Measurements from ENCODE around the gene SRSF9. TPM values are rescaled to one million over a fixed set of nuclear protein-coding genes. Genes with fewer than 3 reads are reported as not detected.
A peak's percentile ranks its signal among the peaks of the same experiment; 100 is the strongest.

Gene SRSF9
- total RNA-seq, 1 donor from 2014 or later: 151 TPM

- Mint-ChIP-seq H3K27ac (ENCODE audit: unreplicated experiment) (peak overlapping the region; percentile 83), H3K27me3 (ENCODE audit: unreplicated experiment) (no peaks in the 10 kb centered on the region), H3K4me1 (ENCODE audit: unreplicated experiment) (peaks cover 33% of the 10 kb centered on the region), H3K4me3 (ENCODE audit: unreplicated experiment) (peak overlapping the region; percentile 94), H3K9me3 (ENCODE audit: unreplicated experiment) (no peaks in the 10 kb centered on the region), H3K36me3 (ENCODE audit: unreplicated experiment) (peaks cover 23% of the 10 kb centered on the region)
- DNase-seq (ENCODE audit: extremely low spot score, unreplicated experiment): no peak
- no peak for TF ChIP-seq CTCF (IDR thresholded peaks at IDR 0.05)
Measured at GRCh38 chr12:120496413-120497340, 27.1 kb upstream of the SRSF9 start.

GRCh38 chr12:120495731-120496412 lies 26.3 kb upstream of the SRSF9 start, which contains the start of gene DYNLL1:
Gene DYNLL1 (plus strand): TSS chr12:120496113. CDS start chr12:120496422, 309 bp downstream.
- Mint-ChIP-seq H3K4me1 (ENCODE audit: unreplicated experiment) (peaks cover 33% of the 10 kb centered on the region), H3K9me3 (ENCODE audit: unreplicated experiment) (no peaks in the 10 kb centered on the region), H3K27me3 (ENCODE audit: unreplicated experiment) (no peaks in the 10 kb centered on the region), H3K27ac (ENCODE audit: unreplicated experiment) (peak within 1 kb of the TSS; percentile 86), H3K4me3 (ENCODE audit: unreplicated experiment) (peak within 1 kb of the TSS; percentile 94), H3K36me3 (ENCODE audit: unreplicated experiment) (peaks cover 26% of the 10 kb centered on the region)
- peak; percentile 99 for DNase-seq (ENCODE audit: extremely low spot score, unreplicated experiment)
- TF ChIP-seq CTCF (IDR thresholded peaks at IDR 0.05): no peak

GRCh38 chr12:120495186-120495730 lies 25.7 kb upstream of the SRSF9 start:
- H3K9me3 Mint-ChIP-seq (ENCODE audit: unreplicated experiment): no peaks in the 10 kb centered on the region
- no peak for DNase-seq (ENCODE audit: extremely low spot score, unreplicated experiment)
- H3K36me3 Mint-ChIP-seq (ENCODE audit: unreplicated experiment): peaks cover 22% of the 10 kb centered on the region
- peak overlapping the region; percentile 94 for H3K4me3 Mint-ChIP-seq (ENCODE audit: unreplicated experiment)
- no peak for TF ChIP-seq CTCF (IDR thresholded peaks at IDR 0.05)
- peak overlapping the region; percentile 86 for H3K27ac Mint-ChIP-seq (ENCODE audit: unreplicated experiment)
- peaks cover 29% of the 10 kb centered on the region for H3K4me1 Mint-ChIP-seq (ENCODE audit: unreplicated experiment)
- no peaks in the 10 kb centered on the region for H3K27me3 Mint-ChIP-seq (ENCODE audit: unreplicated experiment)

GRCh38 chr12:120490833-120491512 lies 21.4 kb upstream of the SRSF9 start:
- no peak overlapping the region for H3K4me3 Mint-ChIP-seq (ENCODE audit: unreplicated experiment)
- no peak for TF ChIP-seq CTCF (IDR thresholded peaks at IDR 0.05)
- peaks cover 9% of the 10 kb centered on the region for H3K4me1 Mint-ChIP-seq (ENCODE audit: unreplicated experiment)
- no peak overlapping the region for H3K27ac Mint-ChIP-seq (ENCODE audit: unreplicated experiment)
- no peaks in the 10 kb centered on the region for H3K9me3 Mint-ChIP-seq (ENCODE audit: unreplicated experiment)
- H3K36me3 Mint-ChIP-seq (ENCODE audit: unreplicated experiment): peaks cover 6% of the 10 kb centered on the region
- H3K27me3 Mint-ChIP-seq (ENCODE audit: unreplicated experiment): no peaks in the 10 kb centered on the region
- DNase-seq (ENCODE audit: extremely low spot score, unreplicated experiment): no peak
